ENCODE data around the gene PANK3.
A peak's percentile ranks its signal among the peaks of the same experiment; 100 is the strongest.
"Not testable (repeated sequence)": the region's sequence is repeated elsewhere in the genome, so short reads cannot be mapped to it uniquely, and the experiment has no call there.

The PANK3 gene

GRCh38 chr5:168549554-168549953, 29.6 kb downstream of the PANK3 start:
- no peak for DNase-seq

DNA sequence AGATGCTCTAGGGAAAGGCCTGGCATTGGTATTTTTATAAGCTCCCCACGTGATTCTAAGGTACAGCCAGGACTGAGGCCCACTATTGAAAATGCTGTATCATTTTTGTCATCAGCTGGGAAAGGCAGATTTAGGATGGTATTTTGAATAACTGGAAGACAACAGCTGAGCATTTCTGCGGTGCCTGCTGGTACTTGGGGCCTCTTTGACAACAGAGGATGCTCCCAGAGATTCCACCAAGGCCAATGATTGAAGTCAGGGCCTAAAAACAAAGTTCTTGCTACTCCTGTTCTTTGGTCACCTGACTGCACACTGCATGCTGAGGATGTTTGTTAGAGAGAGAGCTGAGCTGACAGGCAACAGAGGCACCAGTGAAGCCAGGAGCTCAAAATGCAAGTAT, 42.0 kb downstream of the PANK3 start:
- DNase-seq: no peak

DNA sequence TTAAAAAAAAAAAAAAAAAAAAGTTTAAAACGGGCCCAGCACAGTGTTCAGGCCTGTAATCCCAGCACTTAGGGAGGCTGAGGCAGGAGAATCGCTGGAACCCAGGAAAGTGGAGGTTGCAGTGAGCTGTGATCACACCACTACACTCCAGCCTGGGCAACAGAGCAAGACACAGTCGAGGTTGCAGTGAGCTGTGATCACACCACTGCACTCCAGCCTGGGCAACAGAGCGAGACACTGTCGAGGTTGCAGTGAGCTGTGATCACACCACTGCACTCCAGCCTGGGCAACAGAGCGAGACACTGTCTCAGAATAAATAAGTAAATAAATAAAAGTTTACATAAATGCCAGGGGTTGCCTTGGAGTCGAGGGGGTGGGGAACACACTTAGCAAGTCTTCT, 44.8 kb downstream of the PANK3 start:
- DNase-seq: not testable (repeated sequence)

GRCh38 chr5:168531987-168532864, 46.9 kb downstream of the PANK3 start:
- no peak for DNase-seq

- no peak for DNase-seq
Measured at GRCh38 chr5:168531191-168531590, 48.0 kb downstream of the PANK3 start.

- no peak for DNase-seq
Measured at GRCh38 chr5:168530621-168531150, 48.5 kb downstream of the PANK3 start.

GRCh38 chr5:168529374-168530234, 49.6 kb downstream of the PANK3 start:
- DNase-seq: peak; percentile 24

DNA sequence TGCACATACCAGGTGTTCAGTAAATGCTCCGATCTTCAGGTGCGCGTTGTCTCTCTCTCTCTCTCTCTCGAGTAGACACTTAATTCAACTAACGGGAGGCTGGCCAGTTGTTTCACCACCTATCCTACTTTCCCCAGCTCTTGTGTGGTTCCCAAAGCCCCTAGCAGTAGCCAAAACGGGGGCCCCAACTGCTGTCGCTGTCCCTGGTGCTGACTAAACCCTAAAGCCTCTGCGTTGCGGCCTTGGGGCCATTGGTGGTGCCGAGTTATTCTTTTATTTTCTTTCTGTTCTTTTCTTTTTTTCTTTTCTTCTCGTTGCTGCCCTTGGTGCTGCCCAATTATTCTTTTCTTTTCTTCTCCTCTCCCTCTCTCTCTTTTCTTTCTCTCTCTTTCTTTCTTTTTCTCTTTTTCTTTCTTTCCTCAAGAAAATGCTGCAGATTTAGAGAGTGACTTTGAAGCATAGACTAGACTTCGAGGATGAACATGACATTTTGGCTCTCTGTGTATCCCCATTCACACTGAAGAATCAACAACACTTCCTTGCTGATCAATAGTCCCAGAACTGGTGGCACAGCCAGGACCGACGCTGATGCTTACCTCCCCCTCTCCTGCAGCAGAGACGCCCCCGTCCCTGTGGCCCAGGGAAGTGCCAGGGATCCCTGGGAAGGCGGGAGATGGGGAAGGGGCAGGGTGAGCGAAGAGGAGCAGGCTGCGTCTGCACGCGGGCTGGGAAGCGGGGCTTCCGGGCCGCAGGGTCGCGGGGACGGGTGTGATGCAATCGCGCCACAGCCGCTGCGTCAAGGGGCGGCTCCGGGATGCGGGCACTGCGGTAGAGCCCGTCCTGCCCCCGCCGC, 50.4 kb downstream of the PANK3 start, which contains the start of gene FBLL1:
Gene FBLL1, plus strand, starts transcription at position 785 of the 853 bp plus-strand sequence. CDS start 200 bp downstream, outside the sequence.
- peak; percentile 67 for DNase-seq

DNA sequence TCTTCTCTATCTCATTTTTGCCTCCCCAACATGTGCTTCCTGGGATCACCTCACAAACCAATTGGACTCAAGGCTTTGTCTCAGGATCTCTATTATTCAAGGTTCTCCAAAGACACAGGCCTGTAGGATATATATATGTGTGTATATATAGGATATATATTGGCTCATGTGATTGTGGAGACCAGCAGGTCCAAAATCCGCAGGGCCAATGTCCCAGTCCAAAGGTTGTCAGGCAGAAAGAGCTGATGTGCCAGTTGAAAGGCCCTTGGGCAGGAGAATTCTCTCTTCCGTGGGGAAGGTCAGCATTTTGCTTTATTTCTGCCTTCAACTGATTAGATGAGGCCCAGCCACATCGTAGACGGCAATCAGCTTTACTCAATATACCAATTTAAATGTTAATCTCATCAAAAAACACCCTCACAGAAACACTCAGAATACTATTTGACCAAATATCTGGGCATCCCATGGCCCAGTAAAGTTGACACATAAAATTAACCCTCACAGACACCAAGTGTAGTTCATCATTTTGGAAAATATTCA, 51.3 kb downstream of the PANK3 start:
- no peak for DNase-seq

- DNase-seq: no peak
Measured at GRCh38 chr5:168525856-168526255, 53.3 kb downstream of the PANK3 start.

DNA sequence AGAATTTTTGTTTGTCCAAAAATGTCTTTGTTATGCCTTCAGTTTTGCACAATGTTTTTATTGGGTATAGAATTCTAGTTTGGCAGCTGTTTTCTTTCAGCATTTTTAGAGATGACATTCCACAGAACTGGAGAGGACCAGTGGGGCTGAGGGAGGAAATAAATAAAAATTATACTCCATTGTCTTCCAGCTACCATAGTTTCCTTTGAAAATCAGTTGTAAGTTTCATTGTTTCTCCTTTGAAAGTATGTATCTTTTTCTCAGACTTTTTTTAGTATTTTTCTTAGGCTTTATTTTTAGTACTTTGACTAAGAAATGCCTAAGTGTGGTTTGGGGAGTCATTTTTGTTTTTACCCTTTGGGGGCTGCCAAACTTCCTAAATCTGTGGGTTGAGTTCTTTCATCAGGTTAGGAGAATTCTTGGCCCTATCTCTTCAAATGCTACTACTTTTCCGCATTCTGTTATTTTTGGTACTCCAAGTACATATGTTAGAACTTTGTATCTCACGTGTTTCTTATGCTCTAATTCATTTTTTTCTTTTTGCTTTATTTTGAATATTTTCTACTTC, 65.2 kb downstream of the PANK3 start:
- DNase-seq: no peak

- DNase-seq: no peak
Measured at GRCh38 chr5:168502563-168503237, 76.5 kb downstream of the PANK3 start.

Data from femur (tissue), 1 donor.